OCI-LY3 (cell line): ENCODE results near the gene ACP3.

Experiments used
- EZH2phosphoT487 ChIP-seq: fragments of 200-600 bp; shearing (Covaris generic); IDR thresholded peaks from 2 replicates; pipeline ENCODE4 v1.6.1; 2018; ENCODE audit warnings: antibody characterized with exemption, mixed run types, low read depth
- TF ChIP-seq, protein P1 (sequence below): fragments of 200-600, 300-600 bp; sonication (generic); IDR thresholded peaks from 2 replicates; pipeline ENCODE4 v1.5.1; 2014; ENCODE audit warnings: antibody characterized with exemption, low read length, low read depth

DNA sequence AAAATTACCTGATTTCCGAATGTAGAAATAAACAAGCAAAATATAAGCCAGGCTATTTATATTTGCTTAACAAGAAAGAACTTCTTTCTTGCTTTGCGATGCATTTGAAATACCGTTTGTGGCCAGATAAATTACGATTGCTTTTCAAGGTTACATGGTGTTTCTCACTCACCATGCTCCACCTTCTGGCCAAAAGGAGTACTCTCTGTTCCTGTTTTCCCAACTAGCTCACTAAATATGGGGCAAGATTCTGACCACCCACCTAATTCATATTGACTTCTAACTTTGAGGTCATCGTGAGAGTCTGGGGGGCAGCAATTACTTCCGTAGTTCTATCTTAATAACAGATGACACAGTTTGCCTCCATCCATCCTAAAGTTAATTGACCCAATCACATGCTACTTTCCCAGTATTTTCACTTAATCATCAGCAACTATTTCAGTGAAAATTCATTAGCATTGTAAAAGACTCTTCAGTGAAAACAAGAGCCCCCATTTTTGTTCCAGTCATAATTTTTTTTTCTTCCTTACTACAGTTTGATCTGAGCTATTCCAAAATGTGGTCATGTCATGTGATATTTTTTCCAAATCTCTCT is 25.9 kb downstream of the ACP3 start:
- TF ChIP-seq, protein P1, sequence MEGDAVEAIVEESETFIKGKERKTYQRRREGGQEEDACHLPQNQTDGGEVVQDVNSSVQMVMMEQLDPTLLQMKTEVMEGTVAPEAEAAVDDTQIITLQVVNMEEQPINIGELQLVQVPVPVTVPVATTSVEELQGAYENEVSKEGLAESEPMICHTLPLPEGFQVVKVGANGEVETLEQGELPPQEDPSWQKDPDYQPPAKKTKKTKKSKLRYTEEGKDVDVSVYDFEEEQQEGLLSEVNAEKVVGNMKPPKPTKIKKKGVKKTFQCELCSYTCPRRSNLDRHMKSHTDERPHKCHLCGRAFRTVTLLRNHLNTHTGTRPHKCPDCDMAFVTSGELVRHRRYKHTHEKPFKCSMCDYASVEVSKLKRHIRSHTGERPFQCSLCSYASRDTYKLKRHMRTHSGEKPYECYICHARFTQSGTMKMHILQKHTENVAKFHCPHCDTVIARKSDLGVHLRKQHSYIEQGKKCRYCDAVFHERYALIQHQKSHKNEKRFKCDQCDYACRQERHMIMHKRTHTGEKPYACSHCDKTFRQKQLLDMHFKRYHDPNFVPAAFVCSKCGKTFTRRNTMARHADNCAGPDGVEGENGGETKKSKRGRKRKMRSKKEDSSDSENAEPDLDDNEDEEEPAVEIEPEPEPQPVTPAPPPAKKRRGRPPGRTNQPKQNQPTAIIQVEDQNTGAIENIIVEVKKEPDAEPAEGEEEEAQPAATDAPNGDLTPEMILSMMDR: peak; percentile 89
- no peak for TF ChIP-seq EZH2phosphoT487
